OCI-LY7 (cell line): Measurements from ENCODE around the gene GPHN. TPM values are rescaled to one million over a fixed set of nuclear protein-coding genes. Genes with fewer than 3 reads are reported as not detected.
"Not testable (repeated sequence)": the region's sequence is repeated elsewhere in the genome, so short reads cannot be mapped to it uniquely, and the experiment has no call there.

ENCODE experiments used
- BruUV-seq: library from RNA; stranded (reverse); fragments of 400-500 nt; replicated peaks from 2 replicates; lab custom pipeline; 2021; lab: Mats Ljungman, UMichigan
- CTCF ChIA-PET: fragments of 300-600 bp; sonication (Branson Sonifier 250); formaldehyde crosslinking; loops from one replicate; lab custom pipeline; 2022; ENCODE audit warnings: antibody characterized with exemption; ENCODE audit not compliant: unreplicated experiment; lab: Charles Lee
- POLR2A ChIA-PET: fragments of 300-600 bp; sonication (Branson Sonifier 250); formaldehyde crosslinking; loops from one replicate; lab custom pipeline; 2022; ENCODE audit warnings: antibody characterized with exemption; lab: Charles Lee
- DNase-seq: peaks from one replicate; pipeline ENCODE4 v3.0.0-alpha.2; 2015; ENCODE audit warnings: low spot score
- H2AFZ ChIP-seq: fragments of 200-600 bp; sonication (generic), shearing (Covaris generic); 2 replicates; pipeline ENCODE4 v1.6.1; 2014; ENCODE audit warnings: mild to moderate bottlenecking, antibody characterized with exemption, low read length, moderate library complexity
- H3K27ac ChIP-seq: fragments of 200-600 bp; sonication (generic); 2 replicates; pipeline ENCODE4 v1.5.1; 2014; ENCODE audit warnings: mixed run types, low read depth, mild to moderate bottlenecking, moderate library complexity, low read length, inconsistent platforms; ENCODE audit not compliant: poor library complexity, severe bottlenecking
- H3K36me3 ChIP-seq: fragments of 200-600 bp; sonication (generic); 2 replicates; pipeline ENCODE4 v1.6.1; 2014; ENCODE audit warnings: mild to moderate bottlenecking, antibody characterized with exemption, low read length, moderate library complexity, mixed read lengths; ENCODE audit not compliant: insufficient read depth
- H3K4me1 ChIP-seq: fragments of 200-600 bp; sonication (generic); 2 replicates; pipeline ENCODE4 v1.5.1; 2014; ENCODE audit warnings: mild to moderate bottlenecking, low read length; ENCODE audit not compliant: insufficient read depth, poor library complexity, severe bottlenecking
- H3K4me2 ChIP-seq: fragments of 200-600 bp; sonication (generic); 2 replicates; pipeline ENCODE4 v1.6.1; 2014; ENCODE audit warnings: mild to moderate bottlenecking, low read length
- H3K4me3 ChIP-seq: fragments of 200-600 bp; sonication (generic); 2 replicates; pipeline ENCODE4 v1.5.1; 2014; ENCODE audit warnings: mild to moderate bottlenecking, low read depth, low read length; ENCODE audit not compliant: poor library complexity, severe bottlenecking
- H3K79me2 ChIP-seq: fragments of 200-600 bp; sonication (generic); 2 replicates; pipeline ENCODE4 v1.6.1; 2016; ENCODE audit warnings: low read depth, mild to moderate bottlenecking, low read length, moderate library complexity, mixed read lengths; ENCODE audit not compliant: insufficient read depth
- H3K9me2 ChIP-seq: fragments of 200-600 bp; sonication (generic); 2 replicates; pipeline ENCODE4 v1.6.1; 2016; ENCODE audit warnings: mild to moderate bottlenecking, low read length, mixed read lengths; ENCODE audit not compliant: insufficient read depth
- H3K9me3 ChIP-seq: fragments of 200-600 bp; sonication (generic); 2 replicates; pipeline ENCODE4 v1.6.1; 2014; ENCODE audit warnings: mild to moderate bottlenecking, mixed run types, low read length, mixed read lengths
- H4K20me1 ChIP-seq: fragments of 200-600 bp; sonication (generic); 2 replicates; pipeline ENCODE4 v1.6.1; 2014; ENCODE audit warnings: mild to moderate bottlenecking, antibody characterized with exemption, low read length, moderate library complexity, mixed read lengths; ENCODE audit not compliant: insufficient read depth
- EZH2phosphoT487 ChIP-seq: fragments of 200-600 bp; sonication (generic); IDR thresholded peaks from 2 replicates; pipeline ENCODE4 v1.6.1; 2018; ENCODE audit warnings: low read depth, borderline replicate concordance, mild to moderate bottlenecking, mixed run types, antibody characterized with exemption, low read length, moderate library complexity, mixed read lengths
- intact Hi-C: fragments of 100-400 bp; cut with micrococcal nuclease; formaldehyde crosslinking; loops from one replicate; pipeline ENCODE4 v1.10.0; 2022; ENCODE audit not compliant: unreplicated experiment
- total RNA-seq, 2 experiments: library from RNA; depleted of rRNA in 1 of 2; stranded (reverse); fragments of >200 nt in 1 of 2; shearing (Covaris generic) in 1 of 2; gene quantifications; 2 replicates each; pipeline ENCODE4 v1.2.3, GENCODE V29; 2014 to 2022
- TF ChIP-seq, protein P1 (sequence below): fragments of 200-600 bp; sonication (generic); conservative IDR thresholded peaks from 2 replicates; pipeline ENCODE4 v1.5.1; 2014; ENCODE audit warnings: mild to moderate bottlenecking, antibody characterized with exemption, low read length, moderate library complexity, mixed read lengths

Gene GPHN
- total RNA-seq, 2 experiments from 2014 or later = not detected

DNA sequence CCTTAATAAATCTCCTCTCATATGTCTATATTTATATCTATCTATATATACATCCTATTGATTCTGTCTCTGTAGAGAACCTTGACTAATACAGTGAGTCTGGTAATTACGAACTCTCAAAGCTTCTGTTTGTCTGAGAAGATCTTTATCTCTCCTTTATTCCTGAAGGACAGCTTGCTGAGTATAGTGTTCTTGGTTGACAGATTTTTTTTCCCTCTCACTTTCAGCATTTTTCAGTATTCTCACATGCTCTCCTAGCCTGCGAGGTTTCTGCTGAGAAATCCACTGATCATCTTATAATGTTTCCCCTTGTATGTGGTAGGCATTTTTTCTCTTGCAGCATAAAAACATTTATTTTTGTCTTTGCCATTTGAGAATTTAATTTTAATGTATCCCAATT, 67.1 kb downstream of the GPHN start:
- Histone ChIP-seq H3K4me1 (no peaks in the 10 kb centered on the region), H3K79me2 (no peaks in the 10 kb centered on the region), H3K36me3 (no peaks in the 10 kb centered on the region), H3K4me2 (no peak overlapping the region), H3K9me2 (no peaks in the 10 kb centered on the region), H3K4me3 (no peak overlapping the region), H3K9me3 (no peaks in the 10 kb centered on the region), H2AFZ (no peak overlapping the region), H4K20me1 (no peaks in the 10 kb centered on the region), H3K27ac (no peak overlapping the region)
- ChIA-PET POLR2A (no interaction called here), CTCF (no interaction called here)
- intact Hi-C loops = no loop called here
- no peak for DNase-seq
- TF ChIP-seq EZH2phosphoT487 = no peak
- TF ChIP-seq, protein P1, sequence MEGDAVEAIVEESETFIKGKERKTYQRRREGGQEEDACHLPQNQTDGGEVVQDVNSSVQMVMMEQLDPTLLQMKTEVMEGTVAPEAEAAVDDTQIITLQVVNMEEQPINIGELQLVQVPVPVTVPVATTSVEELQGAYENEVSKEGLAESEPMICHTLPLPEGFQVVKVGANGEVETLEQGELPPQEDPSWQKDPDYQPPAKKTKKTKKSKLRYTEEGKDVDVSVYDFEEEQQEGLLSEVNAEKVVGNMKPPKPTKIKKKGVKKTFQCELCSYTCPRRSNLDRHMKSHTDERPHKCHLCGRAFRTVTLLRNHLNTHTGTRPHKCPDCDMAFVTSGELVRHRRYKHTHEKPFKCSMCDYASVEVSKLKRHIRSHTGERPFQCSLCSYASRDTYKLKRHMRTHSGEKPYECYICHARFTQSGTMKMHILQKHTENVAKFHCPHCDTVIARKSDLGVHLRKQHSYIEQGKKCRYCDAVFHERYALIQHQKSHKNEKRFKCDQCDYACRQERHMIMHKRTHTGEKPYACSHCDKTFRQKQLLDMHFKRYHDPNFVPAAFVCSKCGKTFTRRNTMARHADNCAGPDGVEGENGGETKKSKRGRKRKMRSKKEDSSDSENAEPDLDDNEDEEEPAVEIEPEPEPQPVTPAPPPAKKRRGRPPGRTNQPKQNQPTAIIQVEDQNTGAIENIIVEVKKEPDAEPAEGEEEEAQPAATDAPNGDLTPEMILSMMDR = no peak
- no TSS peak for BruUV-seq

- DNase-seq = no peak
- BruUV-seq = no TSS peak
- no peaks in the 10 kb centered on the region for H3K4me1 ChIP-seq
- H3K27ac ChIP-seq = no peak overlapping the region
- TF ChIP-seq EZH2phosphoT487 = no peak
- TF ChIP-seq, protein P1 = no peak
- H3K9me3 ChIP-seq = no peaks in the 10 kb centered on the region
- no peak overlapping the region for H3K4me2 ChIP-seq
- intact Hi-C loops = no loop called here
- H4K20me1 ChIP-seq = no peaks in the 10 kb centered on the region
- H3K36me3 ChIP-seq = no peaks in the 10 kb centered on the region
- H2AFZ ChIP-seq = no peak overlapping the region
- POLR2A ChIA-PET = no interaction called here
- CTCF ChIA-PET = no interaction called here
- no peaks in the 10 kb centered on the region for H3K79me2 ChIP-seq
- H3K9me2 ChIP-seq = no peaks in the 10 kb centered on the region
- no peak overlapping the region for H3K4me3 ChIP-seq
These were observed 68.0 kb downstream of the GPHN start for GRCh38 chr14:66575939-66576338.

DNA sequence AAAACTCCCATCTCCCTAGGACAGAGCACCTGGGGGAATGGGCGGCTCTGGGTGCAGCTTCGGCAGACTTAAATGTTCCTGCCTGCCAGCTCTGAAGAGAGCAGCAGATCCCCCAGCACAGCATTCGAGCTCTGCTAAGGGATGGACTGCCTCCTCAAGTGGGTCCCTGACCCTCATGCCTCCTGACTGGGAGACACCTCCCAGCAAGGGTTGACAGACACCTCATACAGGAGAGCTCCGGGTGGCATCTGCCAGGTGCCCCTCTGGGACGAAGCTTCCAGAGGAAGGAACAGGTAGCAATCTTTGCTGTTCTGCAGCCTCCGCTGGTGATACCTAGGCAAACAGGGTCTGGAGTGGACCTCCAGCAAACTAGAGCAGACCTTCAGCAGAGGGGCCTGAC, 79.8 kb downstream of the GPHN start:
- BruUV-seq, POLR2A ChIA-PET, H2AFZ ChIP-seq: not testable (repeated sequence)

More for the DNA sequence above, 79.8 kb downstream of the GPHN start:
- H3K79me2 ChIP-seq, intact Hi-C loops, H3K9me3 ChIP-seq, H4K20me1 ChIP-seq, H3K36me3 ChIP-seq, H3K4me2 ChIP-seq, H3K27ac ChIP-seq, CTCF ChIA-PET, H3K4me3 ChIP-seq, DNase-seq, H3K9me2 ChIP-seq, H3K4me1 ChIP-seq: not testable (repeated sequence)
